ENCODE measurements around the gene ZNF593OS.
A peak's percentile ranks its signal among the peaks of the same experiment; 100 is the strongest.

Gene ZNF593OS

DNA sequence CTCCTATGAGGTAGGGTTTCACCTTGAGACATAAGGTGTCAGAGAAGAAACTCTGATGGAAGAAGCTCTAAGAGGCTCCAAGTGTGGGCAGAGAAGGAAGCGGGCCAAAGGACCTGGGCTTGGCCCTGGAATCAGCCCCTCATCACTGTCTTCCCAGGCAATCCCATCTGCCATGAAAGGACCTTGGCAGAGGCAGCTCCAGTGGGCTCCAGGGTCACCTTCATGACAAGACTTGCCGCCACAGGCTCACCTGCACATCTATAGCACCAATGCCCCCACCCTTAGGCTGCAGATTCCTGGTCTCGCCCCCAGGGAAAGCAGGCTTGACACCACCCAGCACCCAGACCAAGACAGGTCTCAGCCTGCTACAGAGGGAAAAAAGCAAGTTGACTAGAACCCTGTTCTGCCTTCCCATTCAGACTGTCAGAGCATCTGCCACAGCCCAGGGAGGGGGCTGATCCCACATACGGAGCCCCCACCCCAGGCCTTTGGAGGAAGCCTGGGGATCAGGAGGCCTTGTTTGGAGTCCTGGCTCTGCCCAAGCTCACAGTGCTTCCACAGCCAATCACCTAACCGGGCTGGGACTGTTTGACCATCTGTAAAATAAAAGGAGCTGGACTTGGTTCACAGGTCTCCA, 13.2 kb downstream of the ZNF593OS start:
- DNase-seq = no peak

DNA sequence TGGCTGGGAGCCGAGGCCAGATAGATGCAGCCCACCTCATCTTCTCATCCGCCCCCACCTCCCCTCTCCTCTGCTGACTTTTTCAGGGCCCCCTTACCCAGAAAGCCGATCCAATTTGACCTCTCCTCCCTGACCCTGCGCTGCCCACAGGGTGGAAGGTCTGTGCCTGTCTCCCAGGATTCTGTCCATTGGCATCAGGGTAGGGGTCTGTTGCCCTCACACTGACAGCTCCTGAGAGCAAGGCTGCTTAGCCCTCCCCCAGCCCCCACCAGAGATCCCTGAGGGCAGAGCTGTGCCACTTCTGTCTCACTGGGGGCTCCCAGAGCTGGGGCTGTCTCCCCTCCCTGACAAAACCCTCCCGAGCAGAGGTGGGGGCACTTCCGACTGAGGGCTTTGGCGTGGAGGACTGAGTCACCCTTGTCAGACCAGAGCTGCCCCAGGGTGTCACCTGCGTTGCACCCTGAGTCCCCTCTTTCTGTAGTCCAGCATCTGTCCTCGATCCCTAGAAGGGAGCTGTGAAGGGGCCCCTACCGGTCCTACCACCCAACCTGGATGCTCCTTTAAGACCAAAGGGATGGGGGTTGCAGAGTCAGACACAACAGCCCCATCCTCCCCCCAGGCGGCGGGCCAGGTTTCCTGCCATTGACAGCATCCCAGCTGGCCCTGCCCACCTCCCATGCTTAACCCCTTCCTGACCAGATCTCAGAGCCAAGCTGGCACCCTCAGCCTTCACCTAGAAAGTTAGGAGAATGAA, 15.2 kb downstream of the ZNF593OS start:
- no peak for DNase-seq

DNA sequence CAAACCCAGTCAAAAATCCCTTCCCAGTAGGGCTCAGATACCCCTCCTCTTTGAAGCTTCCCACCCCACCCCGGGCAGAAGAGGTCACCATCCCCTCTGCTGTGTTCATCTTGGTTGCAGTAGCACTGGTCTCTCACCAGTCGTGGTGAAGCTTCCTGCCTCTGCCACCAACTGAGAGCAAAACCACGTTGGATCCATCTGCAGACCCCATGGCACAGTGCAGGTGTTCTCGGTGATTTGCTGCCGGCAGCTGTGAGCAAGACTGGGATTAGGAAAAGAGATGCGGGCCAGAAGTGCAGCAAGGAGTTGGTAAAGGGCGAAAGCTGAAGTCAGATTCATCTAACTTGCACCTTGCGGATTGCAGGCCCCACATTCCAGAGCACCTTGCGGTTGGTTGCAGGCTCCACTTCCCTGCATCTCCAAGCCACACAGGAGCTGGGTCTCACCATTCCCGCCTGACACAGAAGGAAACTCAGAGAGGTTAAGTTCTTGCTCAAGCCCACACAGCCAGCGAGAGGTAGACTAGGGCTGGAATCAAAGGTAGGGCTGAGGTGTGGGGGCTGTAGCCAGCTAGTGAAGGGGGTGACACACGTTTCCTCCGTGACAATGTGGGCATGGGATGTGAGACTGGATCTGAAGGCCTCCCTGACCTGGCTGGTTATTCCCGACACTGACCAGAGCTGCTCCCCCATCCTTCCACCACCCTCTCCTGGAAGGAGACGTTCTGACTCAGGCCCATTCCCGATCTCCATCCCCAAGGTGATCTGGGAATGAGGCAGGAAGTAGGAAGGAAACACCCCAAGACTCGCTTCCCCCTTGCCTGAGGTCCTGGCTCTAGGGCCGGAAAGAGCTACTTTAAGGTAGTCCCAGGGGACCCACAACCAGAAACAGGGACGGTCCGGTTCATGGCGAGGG, 16.0 kb downstream of the ZNF593OS start:
- DNase-seq = no peak

DNA sequence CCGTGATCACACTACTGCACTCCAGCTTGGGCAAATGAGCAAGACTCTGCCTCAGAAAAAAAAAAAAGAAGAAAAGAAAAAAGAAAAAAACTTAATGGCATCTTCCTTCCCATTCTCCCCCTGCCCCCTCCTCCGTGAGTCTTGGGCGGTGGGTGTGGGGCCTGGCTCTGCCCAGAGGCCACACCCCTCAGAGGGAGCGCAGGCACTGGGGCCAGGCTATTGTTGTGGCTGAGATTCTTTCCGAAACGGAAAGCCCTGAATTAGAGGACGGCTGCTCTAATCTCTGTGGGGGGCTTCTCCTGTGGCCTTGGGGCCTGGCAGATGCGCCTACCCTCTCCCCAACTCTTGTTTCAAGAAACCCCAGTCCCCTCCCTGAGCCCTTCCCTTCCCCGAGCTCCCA, 16.9 kb downstream of the ZNF593OS start:
- no peak for DNase-seq

DNA sequence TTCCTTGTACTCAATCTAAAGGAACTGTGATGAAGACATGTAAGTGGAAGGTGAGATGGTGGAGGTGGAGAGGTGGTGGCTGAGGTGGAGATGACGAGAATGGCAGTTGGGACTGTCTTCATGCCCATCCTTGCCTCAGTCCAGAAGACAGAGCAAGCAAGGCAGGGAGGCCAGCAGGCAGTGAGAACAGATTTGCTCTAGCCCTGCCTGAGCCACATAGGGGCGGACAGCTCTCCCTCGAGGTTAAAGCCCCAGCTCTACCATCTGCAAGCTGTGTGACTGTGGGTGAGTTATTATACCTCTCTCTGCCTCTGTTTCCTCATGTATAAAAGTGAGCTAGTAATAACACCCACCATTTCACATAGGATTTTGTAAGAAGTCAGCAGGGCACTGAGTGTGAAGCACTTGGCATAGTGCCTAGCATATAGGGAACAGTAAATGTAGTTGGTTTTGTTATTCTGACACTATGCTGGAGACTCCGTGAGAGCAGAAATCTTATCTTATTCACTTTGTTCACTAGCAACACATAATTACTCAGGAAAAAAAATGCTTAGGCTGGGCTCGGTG, 17.6 kb downstream of the ZNF593OS start:
- DNase-seq = no peak

DNA sequence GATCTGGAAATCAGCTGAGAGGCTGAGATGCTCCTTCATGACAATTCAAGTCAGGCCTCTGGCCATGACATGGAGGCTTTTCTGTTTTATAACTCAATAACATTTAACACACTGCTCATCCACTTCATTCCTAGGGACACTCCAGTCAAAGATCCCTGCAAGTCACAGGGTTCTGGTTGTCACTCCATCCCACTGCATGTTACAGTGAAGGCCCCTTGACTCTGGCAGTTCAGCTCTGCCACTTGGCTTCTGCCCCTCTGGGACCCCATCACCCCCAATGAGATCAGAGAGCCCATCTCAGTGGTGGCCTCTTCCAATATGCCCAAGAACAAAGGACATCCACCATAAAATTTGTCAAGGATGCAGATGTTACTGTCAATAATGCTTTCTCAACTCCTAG, 22.7 kb downstream of the ZNF593OS start:
- no peak for DNase-seq

DNA sequence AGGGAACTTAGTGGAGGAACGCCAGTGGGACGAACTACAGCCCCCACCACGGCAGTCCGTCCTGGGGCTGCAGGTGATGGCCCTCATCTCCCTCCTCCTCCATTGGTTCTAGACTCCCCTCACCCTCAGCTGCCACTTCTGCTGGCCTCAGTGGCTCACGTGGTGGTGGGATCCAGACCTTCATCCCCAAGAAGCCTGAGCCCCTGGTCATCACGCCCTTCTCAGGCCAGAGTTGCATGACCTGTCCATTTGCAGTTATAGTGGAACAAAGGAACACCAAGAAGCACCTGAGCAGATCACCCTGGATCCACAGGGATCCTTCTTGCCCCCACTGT, 25.7 kb downstream of the ZNF593OS start:
- DNase-seq = no peak

DNA sequence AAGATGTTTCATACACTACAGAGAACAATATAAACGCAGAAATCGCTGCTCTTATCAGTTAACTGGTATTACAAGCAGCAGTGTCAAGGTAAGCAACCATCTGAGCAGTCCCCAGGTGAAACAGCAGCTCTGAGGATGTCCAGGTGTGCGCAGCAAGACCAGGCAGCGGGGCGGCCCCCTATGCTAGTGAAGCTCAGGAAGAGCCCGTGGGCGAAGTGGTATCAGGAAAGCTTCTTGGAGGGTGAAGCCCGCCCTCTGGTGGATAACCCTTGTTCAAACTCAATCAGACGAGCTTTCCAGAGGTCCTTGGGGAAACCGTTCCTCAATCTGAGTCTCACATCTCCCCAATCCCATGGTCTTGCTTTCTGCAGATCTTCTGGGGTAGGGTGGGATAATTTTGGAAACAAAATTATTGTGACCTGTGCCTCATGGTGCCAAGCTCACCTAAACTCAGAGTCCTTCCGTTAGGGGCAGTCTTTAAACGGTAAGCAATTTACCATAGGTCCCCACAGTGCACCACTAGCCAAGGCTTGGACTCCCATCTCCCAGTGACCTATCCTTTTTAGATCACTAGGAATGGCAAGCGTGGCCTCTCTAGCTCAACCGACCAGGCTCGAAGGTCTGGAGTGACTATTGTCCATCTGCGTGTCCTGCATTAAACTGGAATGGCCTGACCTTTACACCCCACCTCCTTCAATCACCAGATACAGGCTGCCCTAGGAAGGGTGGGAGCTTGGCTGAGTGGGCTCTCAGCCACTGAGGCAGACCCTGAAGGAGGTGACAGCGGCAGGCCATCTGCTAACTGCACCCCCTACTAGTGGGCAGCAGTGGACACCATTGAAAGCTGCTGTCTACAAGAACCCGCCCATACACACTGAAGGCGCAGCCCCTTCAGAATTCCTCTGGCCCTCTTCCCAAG, 26.3 kb downstream of the ZNF593OS start:
- peak; percentile 79 for DNase-seq

DNA sequence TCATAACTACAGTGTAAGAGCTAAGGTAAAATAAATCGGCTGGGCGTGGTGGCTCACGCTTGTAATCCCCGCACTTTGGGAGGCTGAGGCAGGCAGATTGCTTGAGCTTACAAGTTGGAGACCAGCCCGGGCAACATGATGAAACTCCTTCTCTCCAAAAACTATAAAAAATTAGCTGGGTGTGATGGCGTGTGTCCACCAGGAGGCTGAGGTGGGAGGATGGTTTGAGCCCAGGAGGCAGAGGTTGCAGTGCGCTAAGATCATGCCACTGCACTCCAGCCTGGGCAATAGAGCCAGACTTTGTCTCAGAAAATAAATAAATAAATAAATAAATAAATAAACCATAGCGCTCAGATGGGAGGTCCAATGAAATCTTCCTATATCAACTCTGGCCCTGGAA, 29.5 kb downstream of the ZNF593OS start:
- no peak for DNase-seq

DNA sequence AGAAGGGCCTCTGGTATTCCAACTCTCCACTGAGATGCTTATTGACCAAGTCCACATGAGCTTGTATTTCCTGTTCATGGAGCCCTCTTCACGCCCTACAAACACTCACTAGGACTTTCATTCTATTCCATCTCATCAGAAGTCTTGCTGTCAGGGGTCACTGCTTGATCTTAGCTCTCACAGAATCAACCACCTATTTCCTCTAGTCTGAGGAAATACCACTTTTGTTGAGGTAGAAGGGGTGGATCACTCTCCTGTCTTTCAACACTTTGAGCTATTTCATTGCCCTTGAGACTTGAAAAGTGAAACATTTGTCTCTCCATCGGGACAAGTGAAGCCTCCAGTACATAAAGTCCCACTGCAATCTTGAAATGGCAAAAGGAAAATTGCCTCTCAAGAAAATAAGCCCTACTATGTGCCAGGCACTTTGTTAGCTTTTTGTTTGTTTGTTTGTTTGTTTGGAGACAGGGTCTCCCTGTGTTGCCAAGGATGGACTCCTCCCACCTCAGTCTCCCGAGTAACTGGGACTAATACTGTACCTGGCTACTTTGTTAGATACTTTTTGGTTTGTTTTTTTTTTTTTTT, 32.6 kb downstream of the ZNF593OS start:
- DNase-seq = no peak

DNA sequence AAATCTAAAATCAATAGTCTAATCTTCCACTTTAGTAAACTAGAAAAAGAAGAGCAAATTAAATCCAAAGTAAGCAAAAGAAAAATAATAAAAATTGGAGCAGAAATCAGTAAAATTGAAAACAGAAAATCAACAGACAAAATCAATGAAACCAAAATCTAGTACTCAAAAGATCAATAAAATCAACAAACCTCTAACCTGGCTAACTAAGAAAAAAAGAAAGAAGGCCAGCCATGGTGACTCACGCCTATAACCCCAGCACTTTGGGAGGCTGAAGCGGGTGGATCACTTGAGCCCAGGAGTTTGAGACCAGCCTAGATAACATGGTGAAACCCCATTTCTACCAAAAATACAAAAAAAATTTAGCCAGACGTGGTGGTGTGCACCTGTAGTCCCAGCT, 37.2 kb downstream of the ZNF593OS start:
- DNase-seq = no peak

DNA sequence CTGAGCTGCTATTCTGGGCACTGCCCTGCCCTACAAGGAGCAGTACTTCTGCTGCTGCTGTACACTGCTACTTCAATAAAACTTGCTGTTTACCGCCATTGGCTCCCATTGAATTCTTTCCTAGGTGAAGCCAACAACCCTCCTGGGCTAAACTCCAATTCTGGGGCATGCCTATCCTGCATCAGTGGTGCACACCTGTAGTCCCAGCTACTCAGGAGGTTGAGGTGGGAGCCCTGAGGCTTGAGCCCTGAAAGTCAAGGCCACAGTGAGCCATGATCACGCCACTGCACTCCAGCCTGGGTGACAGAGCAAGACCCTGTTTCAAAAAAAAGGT, 38.8 kb downstream of the ZNF593OS start:
- no peak for DNase-seq

DNA sequence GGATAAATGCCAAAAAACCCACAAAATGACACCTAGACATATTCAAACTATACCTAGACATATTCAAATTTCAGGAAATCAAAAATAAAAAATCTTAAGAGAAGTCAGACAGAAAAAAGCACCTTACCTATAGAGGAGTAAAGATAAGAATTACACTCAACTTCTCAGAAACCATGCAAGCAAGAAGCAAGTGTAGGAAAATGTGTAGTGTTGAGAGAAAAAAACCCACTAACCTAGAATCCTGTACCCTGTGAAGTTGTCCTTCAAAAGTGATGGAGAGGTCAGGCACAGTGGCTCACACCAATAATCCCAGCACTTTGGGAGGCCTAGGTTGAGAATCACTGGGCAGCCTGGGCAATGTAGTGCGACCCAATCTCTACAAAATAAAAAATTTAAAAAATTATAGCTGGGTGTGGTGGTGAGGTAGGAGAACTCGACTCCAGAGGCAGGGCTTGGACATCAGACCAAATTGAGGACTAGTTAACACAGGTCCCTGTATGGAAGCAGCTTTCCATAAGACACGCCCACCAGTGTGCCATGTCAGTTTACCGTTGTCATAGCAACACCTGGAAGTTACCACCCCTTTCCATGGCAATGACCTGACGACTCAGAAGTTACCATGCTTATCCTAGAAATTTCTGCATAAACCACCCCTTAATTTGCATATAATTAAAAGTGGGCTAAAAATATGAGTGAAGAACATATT, 39.4 kb downstream of the ZNF593OS start:
- no peak for DNase-seq

DNA sequence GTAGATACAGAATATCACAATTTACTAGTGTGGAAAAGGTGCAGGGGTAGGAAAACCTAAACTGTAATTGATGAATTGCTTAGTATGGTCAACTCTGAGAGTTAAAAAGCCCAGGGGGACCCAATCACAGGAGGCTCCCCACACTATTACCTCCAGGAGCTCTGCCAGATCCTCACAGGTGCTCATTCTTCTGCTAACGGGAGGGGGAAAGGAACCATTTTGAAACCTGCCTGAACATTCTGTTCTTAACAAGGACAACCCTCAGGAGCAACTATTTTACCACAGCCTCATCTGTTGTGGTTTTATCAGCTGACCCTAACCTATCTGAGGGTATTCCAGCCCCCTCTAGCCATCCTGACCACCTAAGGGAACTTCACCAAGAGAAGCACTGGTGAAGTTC, 40.9 kb downstream of the ZNF593OS start:
- no peak for DNase-seq

DNA sequence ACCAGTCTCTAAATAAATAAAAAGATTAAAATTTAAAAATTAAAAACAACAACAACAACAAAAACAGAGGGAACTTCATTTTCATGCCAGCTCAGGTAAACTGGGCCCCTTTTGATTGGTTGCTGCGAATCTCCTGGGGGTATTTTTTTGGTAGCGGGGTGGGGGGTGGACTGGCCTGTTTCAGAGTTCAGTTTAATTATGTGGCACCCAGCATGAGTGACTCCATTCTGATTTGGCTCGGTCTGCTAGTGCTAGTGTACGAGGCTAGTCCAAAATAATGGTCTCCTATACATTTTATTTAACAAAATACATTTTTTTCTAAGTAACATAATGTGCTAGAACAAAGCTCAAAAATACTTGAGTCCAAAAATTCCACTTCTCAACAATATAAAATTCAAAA, 41.9 kb downstream of the ZNF593OS start:
- DNase-seq = no peak

DNA sequence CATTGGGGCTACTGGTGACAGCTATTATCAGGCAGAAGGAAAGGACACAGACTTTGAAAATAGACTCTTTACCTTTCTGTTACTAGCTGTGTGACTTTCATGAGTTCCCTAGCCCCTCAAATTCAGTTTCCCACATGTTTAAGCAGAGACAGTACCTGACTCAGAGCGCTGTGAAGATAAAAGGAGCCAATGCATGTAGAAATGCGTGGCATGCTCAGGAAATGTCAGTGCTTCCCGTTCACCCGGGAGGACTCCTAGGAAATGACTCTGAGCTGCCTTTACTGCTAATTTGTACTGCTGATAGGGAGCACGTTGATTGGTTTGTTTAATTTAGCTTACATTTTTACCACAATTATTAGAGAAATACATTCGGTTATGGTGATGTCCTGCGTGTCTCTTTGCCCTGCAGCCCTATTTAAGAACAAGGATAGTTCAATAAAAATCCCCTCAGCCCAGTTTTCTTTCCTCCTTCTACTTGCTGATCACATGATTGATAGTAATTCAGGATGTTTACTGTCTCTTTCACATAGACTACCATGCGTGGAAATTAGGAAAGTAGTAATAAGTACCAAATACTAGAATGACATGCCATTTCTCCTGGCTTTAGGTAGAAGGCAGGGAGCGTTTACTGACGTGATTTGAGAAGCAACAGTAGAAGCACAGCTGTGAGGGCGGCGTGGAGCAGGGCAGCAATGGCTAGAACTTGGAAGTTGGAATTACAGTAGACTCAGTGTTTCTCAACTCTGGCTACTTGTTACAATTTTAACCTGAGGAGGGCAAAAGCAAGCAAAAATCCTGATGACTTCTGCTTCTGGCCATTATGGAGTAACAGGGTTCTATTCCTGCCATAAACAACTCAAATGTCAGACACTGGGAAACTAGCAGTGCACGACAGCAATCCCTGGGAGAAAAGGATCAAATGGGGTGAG, 44.1 kb downstream of the ZNF593OS start:
- peak; percentile 16 for DNase-seq

DNA sequence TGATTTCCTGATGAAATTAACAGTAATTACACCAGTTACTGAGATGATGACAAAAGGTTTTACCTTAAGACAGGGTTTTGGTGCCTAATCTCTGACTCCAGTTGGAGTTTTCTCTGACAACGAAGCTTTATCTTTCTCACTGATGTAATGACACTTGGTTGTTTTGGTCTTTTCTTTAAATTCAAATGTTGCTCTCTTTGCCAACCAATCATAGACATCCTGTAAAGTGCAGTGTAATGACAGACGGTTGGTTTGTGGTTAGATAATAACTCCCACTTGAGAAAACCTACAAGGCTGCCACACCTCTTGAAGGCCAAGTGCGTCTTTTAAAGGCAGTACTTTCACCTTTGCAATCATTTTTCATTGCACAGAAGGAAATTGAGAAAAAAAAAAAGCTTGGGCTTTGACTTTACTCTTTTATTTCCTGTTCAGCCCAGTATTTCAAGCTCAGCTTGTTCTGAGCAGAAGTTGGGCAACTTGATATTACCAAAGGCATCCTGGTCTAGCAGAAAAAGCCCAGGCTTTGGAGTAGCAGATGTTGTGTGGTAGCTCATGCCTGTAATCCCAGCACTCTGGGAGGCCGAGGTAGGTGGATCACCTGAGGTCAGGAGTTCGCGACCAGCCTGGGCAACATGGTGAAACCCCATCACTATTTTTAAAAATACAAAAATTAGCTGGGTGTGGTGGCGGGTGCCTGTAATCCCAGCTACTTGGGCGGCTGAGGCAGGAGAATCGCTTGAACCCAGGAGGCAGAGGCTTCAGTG, 45.1 kb downstream of the ZNF593OS start:
- peak; percentile 88 for DNase-seq

DNA sequence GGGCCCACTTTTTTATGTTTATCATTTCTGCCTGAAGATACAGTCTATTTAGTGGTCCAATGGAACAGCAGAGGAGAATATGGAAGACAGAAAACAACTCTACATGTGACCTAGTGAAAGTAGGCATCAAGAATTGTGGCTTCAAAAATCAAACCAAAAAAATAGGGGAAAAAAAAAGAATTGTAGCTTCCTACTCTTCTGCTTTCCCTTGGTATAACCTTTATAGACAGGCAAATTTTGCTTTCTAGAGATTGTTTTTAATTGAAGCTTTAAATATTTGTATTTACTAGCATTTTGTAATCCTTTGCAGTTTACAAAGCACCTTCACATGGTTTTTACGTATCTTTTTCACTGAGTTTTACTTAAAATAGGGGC, 45.7 kb downstream of the ZNF593OS start:
- DNase-seq = no peak

DNA sequence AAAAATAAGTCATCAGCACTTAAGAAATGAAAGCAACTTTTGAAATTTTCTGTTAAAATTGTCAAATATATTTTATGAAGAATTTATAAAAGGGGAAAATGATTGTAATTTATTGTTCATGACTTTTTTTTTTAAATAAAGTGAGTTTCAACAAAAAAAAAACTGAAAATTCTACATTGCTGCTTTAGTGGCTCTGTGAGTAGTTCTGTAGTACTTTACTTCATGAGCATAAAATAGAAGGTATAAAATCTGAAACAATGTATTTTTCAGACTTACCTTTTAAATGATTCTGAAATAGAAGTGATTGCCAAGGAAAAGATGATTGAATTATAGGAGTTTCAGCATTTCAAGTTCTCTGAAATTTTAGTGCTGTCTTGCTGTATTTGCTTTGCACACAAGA, 46.2 kb downstream of the ZNF593OS start:
- no peak for DNase-seq
